ENCODE measurements around the gene KRTAP10-3.

DNA sequence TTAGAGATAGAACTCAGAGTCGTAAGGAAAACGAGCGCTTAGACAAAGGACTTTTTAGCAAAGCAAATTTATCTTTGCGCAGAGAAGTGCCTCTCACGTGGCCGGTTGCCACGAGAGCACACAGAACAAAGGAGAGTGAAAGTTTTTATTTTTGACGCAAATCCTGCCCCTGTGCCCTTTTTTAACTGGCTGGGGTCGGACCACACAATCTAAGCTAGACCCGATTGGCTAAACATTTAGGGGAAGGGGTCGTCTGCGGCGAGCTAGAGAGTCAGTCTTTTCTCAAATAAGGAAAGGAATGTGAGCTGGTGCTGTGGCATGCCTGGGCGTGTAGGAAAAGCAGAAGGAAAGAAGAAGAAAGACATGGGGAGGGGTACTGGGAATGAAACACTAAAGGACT lies 9.7 kb downstream of the KRTAP10-3 start:
- TF ChIP-seq, protein P1, sequence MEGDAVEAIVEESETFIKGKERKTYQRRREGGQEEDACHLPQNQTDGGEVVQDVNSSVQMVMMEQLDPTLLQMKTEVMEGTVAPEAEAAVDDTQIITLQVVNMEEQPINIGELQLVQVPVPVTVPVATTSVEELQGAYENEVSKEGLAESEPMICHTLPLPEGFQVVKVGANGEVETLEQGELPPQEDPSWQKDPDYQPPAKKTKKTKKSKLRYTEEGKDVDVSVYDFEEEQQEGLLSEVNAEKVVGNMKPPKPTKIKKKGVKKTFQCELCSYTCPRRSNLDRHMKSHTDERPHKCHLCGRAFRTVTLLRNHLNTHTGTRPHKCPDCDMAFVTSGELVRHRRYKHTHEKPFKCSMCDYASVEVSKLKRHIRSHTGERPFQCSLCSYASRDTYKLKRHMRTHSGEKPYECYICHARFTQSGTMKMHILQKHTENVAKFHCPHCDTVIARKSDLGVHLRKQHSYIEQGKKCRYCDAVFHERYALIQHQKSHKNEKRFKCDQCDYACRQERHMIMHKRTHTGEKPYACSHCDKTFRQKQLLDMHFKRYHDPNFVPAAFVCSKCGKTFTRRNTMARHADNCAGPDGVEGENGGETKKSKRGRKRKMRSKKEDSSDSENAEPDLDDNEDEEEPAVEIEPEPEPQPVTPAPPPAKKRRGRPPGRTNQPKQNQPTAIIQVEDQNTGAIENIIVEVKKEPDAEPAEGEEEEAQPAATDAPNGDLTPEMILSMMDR (IDR thresholded peaks at IDR 0.05; ENCODE audit: insufficient read depth, low read length) = no peak
- TF ChIP-seq POLR2AphosphoS5 (IDR thresholded peaks at IDR 0.05; ENCODE audit: low read depth) (no peak), GABPA (IDR thresholded peaks at IDR 0.05; ENCODE audit: low read depth) (no peak)
- TF ChIP-seq, protein P2, sequence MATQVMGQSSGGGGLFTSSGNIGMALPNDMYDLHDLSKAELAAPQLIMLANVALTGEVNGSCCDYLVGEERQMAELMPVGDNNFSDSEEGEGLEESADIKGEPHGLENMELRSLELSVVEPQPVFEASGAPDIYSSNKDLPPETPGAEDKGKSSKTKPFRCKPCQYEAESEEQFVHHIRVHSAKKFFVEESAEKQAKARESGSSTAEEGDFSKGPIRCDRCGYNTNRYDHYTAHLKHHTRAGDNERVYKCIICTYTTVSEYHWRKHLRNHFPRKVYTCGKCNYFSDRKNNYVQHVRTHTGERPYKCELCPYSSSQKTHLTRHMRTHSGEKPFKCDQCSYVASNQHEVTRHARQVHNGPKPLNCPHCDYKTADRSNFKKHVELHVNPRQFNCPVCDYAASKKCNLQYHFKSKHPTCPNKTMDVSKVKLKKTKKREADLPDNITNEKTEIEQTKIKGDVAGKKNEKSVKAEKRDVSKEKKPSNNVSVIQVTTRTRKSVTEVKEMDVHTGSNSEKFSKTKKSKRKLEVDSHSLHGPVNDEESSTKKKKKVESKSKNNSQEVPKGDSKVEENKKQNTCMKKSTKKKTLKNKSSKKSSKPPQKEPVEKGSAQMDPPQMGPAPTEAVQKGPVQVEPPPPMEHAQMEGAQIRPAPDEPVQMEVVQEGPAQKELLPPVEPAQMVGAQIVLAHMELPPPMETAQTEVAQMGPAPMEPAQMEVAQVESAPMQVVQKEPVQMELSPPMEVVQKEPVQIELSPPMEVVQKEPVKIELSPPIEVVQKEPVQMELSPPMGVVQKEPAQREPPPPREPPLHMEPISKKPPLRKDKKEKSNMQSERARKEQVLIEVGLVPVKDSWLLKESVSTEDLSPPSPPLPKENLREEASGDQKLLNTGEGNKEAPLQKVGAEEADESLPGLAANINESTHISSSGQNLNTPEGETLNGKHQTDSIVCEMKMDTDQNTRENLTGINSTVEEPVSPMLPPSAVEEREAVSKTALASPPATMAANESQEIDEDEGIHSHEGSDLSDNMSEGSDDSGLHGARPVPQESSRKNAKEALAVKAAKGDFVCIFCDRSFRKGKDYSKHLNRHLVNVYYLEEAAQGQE (IDR thresholded peaks at IDR 0.05; ENCODE audit: insufficient replicate concordance, low read depth) = no peak

Data from HL-60 (cell line).